Body of pancreas (tissue), 4 donors: Measurements from ENCODE around the gene TNFRSF8. TPM values are rescaled to one million over a fixed set of nuclear protein-coding genes. Genes with fewer than 3 reads are reported as not detected.
A peak's percentile ranks its signal among the peaks of the same experiment; 100 is the strongest.

Experiments used
- ATAC-seq: fragments of 150-250 bp; one replicate; pipeline ENCODE4 v1.9.1; 2016
- DNase-seq, 4 donors: peaks; one replicate each; pipeline ENCODE4 v3.0.0-alpha.2; 2019
- H3K27ac ChIP-seq, 4 donors: fragments of 200-600 bp; sonication (generic); 1 replicate in 3 of 4; 2 replicates in 1 of 4; pipeline versions ENCODE4 v1.5.1 to v1.6.1; 2016 to 2019; ENCODE audit warnings: mild to moderate bottlenecking in 1 of 4, mixed read lengths in 1 of 4, moderate library complexity in 1 of 4
- H3K27me3 ChIP-seq, 2 donors: fragments of 200-600 bp; sonication (generic); one replicate each; pipeline ENCODE4 v1.6.0; 2016; ENCODE audit warnings: mild to moderate bottlenecking in 1 of 2
- H3K36me3 ChIP-seq, 2 donors: fragments of 200-600 bp; sonication (generic); replicated peaks in 1 of 2; 2 replicates each; pipeline ENCODE4 v1.5.1; 2016; ENCODE audit warnings: low read depth in 2 of 2; ENCODE audit not compliant: insufficient read depth in 1 of 2
- H3K4me1 ChIP-seq: fragments of 200-600 bp; sonication (generic); one replicate; pipeline ENCODE4 v1.6.0; 2016
- H3K4me3 ChIP-seq, 2 donors: fragments of 200-600 bp; sonication (generic); 1 replicate in 1 of 2; 2 replicates in 1 of 2; pipeline ENCODE4 v1.5.1; 2016 to 2019
- H3K9me3 ChIP-seq, 3 donors: fragments of 200-600 bp; sonication (generic); 1 replicate in 2 of 3; 2 replicates in 1 of 3; pipeline ENCODE4 v1.5.1; 2016
- CTCF ChIP-seq, 7 experiments: fragments of 450-650 bp in 4 of 7; fragments of 200-600 bp in 3 of 7; sonication (generic) in 3 of 7; IDR thresholded peaks; one replicate each; pipeline ENCODE4 v1.5.1; 2016 to 2019; ENCODE audit warnings: antibody characterized with exemption in 7 of 7
- POLR2A ChIP-seq, 3 donors: fragments of 450-650 bp; IDR thresholded peaks; one replicate each; pipeline ENCODE4 v1.6.1; 2016; ENCODE audit warnings: antibody characterized with exemption in 3 of 3, mild to moderate bottlenecking in 2 of 3
- whole genome bisulfite sequencing, 2 donors: methylation state at CpG; one replicate each; pipeline ENCODE4 v1.1.5; 2017; 5-methylcytosine and 5-hydroxymethylcytosine counted together
- intact Hi-C: fragments of 100-400 bp; cut with DNase I; formaldehyde crosslinking; loops from one replicate; pipeline ENCODE4 v1.15.1; 2023
- total RNA-seq, 2 donors: library from RNA; depleted of rRNA; stranded (reverse); fragments of >200 nt; gene quantifications; one replicate each; pipeline ENCODE4 v1.1.0, GENCODE V29; 2016

Gene TNFRSF8
- total RNA-seq, 2 donors from 2014 or later, result not detected

- Histone ChIP-seq H3K9me3 (no peaks in the 10 kb centered on the region), H3K27me3 (no peaks in the 10 kb centered on the region), H3K4me1 (no peaks in the 10 kb centered on the region), H3K27ac (no peak overlapping the region), H3K36me3 (no peaks in the 10 kb centered on the region), H3K4me3 (no peak overlapping the region)
- DNase-seq (no peak), ATAC-seq (no peak)
- TF ChIP-seq POLR2A (IDR thresholded peaks at IDR 0.05) (no peak), CTCF (IDR thresholded peaks at IDR 0.05) (no peak)
- intact Hi-C loops, result no loop called here
- WGBS, 2 donors, result 70 to 72% methylated on average over 5 to 6 of the region's 6 CpGs
These were observed 16.4 kb upstream of the TNFRSF8 start for GRCh38 chr1:12046749-12047119.

GRCh38 chr1:12047120-12047876, 15.8 kb upstream of the TNFRSF8 start:
- DNase-seq (no peak), ATAC-seq (no peak)
- Histone ChIP-seq H3K36me3 (no peaks in the 10 kb centered on the region), H3K4me1 (no peaks in the 10 kb centered on the region), H3K27me3 (no peaks in the 10 kb centered on the region), H3K27ac (no peak overlapping the region), H3K4me3 (no peak overlapping the region), H3K9me3 (no peaks in the 10 kb centered on the region)
- WGBS, 2 donors, result 46 to 47% methylated on average over 12 to 18 of the region's 18 CpGs
- intact Hi-C loops, result no loop called here
- no peak for TF ChIP-seq CTCF (IDR thresholded peaks at IDR 0.05)
- TF ChIP-seq POLR2A (IDR thresholded peaks at IDR 0.05), result no peak

GRCh38 chr1:12048372-12048771, 14.7 kb upstream of the TNFRSF8 start:
- H3K36me3 ChIP-seq, result no peaks in the 10 kb centered on the region
- no peak overlapping the region for H3K27ac ChIP-seq
- ATAC-seq (no peak), DNase-seq (peak in 1 of 4 donors; percentile 20)
- WGBS, 2 donors, result 64 to 66% methylated on average over 2 of the region's 2 CpGs
- H3K27me3 ChIP-seq, result no peaks in the 10 kb centered on the region
- H3K4me1 ChIP-seq, result no peaks in the 10 kb centered on the region
- H3K9me3 ChIP-seq, result no peaks in the 10 kb centered on the region
- intact Hi-C loops, result no loop called here
- no peak for TF ChIP-seq POLR2A (IDR thresholded peaks at IDR 0.05)
- TF ChIP-seq CTCF (IDR thresholded peaks at IDR 0.05), result no peak
- no peak overlapping the region for H3K4me3 ChIP-seq

GRCh38 chr1:12049616-12050015, 13.5 kb upstream of the TNFRSF8 start:
- 46 to 54% methylated on average over 4 of the region's 4 CpGs for WGBS, 2 donors

More at GRCh38 chr1:12049616-12050015, 13.5 kb upstream of the TNFRSF8 start:
- DNase-seq (no peak), ATAC-seq (no peak)
- intact Hi-C loops, result no loop called here
- Histone ChIP-seq H3K36me3 (no peaks in the 10 kb centered on the region), H3K27ac (no peak overlapping the region), H3K4me3 (no peak overlapping the region), H3K9me3 (no peaks in the 10 kb centered on the region), H3K4me1 (no peaks in the 10 kb centered on the region), H3K27me3 (no peaks in the 10 kb centered on the region)
- TF ChIP-seq POLR2A (IDR thresholded peaks at IDR 0.05) (no peak), CTCF (IDR thresholded peaks at IDR 0.05) (no peak)
